ENCODE results near the gene CPAMD8.
"Not testable (repeated sequence)": the region's sequence is repeated elsewhere in the genome, so short reads cannot be mapped to it uniquely, and the experiment has no call there.

The CPAMD8 gene

DNA sequence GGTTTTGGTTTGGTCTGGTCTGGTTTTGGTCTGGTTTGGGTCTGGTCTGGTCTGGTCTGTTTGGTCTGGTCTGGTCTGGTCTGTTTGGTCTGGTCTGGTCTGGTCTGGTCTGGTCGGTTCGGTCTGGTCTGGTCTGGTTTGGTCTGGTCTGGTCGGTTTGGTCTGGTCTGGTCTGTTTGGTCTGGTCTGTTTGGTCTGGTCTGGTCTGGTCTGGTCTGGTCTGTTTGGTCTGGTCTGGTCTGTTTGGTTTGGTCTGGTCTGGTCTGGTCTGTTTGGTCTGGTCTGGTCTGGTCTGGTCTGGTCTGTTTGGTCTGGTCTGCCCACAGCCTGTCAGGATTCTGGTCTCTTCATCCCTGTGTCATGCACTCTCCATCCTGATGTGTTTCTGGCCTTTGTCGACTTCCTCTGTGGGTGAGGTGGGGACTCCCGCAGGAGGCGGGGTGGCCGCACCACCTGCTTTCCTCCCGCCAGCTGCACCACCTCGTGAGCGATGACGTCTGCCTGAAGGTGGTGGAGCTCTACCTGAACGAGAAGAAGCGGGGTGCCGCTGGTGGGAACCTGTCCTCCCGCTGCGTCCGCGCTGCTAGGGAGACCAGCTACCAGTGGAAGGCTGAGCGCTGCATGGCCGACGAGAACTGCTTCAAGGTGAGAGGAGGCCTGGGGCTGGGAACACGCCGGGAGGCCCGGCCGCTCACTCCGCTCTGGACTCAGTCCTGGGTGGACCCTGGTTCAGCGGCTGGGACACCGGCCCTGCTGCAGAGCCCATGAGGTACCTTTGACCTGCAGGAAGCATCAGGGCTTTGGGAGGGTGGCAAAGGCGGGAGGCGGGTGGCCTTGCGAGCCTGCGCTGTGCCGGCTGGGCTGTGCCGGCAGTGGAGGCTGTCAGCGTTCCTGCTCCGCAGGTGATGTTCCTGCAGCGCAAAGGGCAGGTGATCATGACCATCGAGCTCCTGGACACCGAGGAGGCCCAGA lies 150.7 kb downstream of the CPAMD8 start:
- TF ChIP-seq, protein P1, sequence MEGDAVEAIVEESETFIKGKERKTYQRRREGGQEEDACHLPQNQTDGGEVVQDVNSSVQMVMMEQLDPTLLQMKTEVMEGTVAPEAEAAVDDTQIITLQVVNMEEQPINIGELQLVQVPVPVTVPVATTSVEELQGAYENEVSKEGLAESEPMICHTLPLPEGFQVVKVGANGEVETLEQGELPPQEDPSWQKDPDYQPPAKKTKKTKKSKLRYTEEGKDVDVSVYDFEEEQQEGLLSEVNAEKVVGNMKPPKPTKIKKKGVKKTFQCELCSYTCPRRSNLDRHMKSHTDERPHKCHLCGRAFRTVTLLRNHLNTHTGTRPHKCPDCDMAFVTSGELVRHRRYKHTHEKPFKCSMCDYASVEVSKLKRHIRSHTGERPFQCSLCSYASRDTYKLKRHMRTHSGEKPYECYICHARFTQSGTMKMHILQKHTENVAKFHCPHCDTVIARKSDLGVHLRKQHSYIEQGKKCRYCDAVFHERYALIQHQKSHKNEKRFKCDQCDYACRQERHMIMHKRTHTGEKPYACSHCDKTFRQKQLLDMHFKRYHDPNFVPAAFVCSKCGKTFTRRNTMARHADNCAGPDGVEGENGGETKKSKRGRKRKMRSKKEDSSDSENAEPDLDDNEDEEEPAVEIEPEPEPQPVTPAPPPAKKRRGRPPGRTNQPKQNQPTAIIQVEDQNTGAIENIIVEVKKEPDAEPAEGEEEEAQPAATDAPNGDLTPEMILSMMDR (IDR thresholded peaks at IDR 0.05), result no peak
- no peaks in the 10 kb centered on the region for H3K27me3 Mint-ChIP-seq (ENCODE audit: low read depth, poor library complexity)
- no peak for DNase-seq
- peaks cover 8% of the 10 kb centered on the region for H3K4me1 Mint-ChIP-seq
- peak overlapping the region; percentile 100 for H3K27ac Mint-ChIP-seq
- H3K36me3 Mint-ChIP-seq (ENCODE audit: low read depth), result peaks cover 75% of the 10 kb centered on the region
- H3K4me3 Mint-ChIP-seq, result no peak overlapping the region
- peaks cover 4% of the 10 kb centered on the region for H3K9me3 Mint-ChIP-seq

DNA sequence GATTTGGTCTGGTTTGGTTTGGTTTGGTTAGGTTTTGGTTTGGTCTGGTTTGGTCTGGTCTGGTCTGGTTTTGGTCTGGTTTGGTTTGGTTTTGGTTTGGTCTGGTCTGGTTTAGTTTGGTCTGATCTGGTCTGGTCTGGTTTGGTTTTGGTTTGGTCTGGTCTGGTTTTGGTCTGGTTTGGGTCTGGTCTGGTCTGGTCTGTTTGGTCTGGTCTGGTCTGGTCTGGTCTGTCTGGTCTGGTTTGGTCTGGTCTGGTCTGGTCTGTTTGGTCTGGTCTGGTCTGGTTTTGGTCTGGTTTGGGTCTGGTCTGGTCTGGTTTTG lies 151.7 kb downstream of the CPAMD8 start:
- peak overlapping the region; percentile 100 for H3K27ac Mint-ChIP-seq
- H3K36me3 Mint-ChIP-seq (ENCODE audit: low read depth), result peaks cover 65% of the 10 kb centered on the region

DNA sequence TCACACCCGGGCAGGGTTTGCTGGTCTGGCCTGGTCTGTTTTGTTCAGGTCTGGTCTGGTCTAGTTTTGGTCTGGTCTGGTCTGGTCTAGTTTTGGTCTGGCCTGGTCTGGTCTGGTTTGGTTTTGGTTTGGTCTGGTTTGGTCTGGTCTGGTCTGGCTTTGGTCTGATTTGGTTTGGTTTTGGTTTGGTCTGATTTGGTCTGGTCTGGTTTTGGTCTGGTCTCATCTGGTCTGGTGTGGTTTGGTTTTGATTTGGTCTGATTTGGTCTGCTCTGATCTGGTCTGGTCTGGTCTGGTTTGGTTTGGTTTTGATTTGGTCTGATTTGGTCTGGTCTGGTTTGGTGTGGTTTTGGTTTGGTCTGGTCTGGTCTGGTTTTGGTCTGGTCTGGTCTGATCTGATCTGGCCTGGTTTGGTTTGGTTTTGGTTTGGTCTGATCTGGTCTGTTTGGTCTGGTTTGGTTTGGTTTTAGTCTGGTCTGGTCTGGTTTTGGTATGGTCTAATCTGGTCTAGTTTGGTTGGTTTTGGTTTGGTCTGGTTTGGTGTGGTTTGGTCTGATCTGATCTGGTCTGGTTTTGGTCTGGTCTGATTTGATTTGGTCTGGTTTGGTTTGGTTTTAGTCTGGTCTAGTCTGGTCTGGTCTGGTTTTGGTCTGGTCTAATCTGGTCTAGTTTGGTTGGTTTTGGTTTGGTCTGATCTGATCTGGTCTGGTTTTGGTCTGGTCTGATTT lies 152.2 kb downstream of the CPAMD8 start:
- H3K27ac Mint-ChIP-seq, result peak overlapping the region; percentile 100
- H3K9me3 Mint-ChIP-seq, result peaks cover 4% of the 10 kb centered on the region
- no peaks in the 10 kb centered on the region for H3K27me3 Mint-ChIP-seq (ENCODE audit: low read depth, poor library complexity)
- DNase-seq, result no peak
- TF ChIP-seq, protein P1 (IDR thresholded peaks at IDR 0.05), result no peak
- no peak overlapping the region for H3K4me3 Mint-ChIP-seq
- H3K4me1 Mint-ChIP-seq, result peaks cover 8% of the 10 kb centered on the region
- H3K36me3 Mint-ChIP-seq (ENCODE audit: low read depth), result peaks cover 62% of the 10 kb centered on the region

More for the DNA sequence above, 151.7 kb downstream of the CPAMD8 start:
- not testable (repeated sequence) for H3K27me3 Mint-ChIP-seq (ENCODE audit: low read depth, poor library complexity); H3K9me3 Mint-ChIP-seq; DNase-seq; H3K4me1 Mint-ChIP-seq; H3K4me3 Mint-ChIP-seq

DNA sequence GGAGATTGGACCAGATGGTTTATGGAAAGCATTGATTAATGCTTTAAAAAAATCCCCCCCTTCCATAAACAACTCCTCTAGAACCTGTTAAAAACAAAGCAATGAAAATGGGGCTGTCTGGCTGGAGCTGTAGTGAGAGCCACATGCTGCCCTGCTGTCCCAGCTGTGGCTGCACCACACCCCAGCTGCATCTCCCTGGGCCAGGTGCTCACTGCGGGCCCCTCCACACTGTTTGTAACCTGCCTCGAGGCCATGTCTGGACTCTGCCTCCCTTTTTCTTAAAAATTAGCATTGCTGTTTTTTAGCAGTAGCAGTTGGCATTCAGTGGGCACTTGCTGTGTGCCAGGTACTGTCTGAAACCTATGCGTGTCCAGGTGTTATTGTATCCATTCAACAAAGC lies 153.0 kb downstream of the CPAMD8 start:
- DNase-seq, result no peak
- Mint-ChIP-seq H3K4me1 (peaks cover 8% of the 10 kb centered on the region), H3K9me3 (peaks cover 4% of the 10 kb centered on the region), H3K27me3 (ENCODE audit: low read depth, poor library complexity) (no peaks in the 10 kb centered on the region), H3K4me3 (no peak overlapping the region), H3K36me3 (ENCODE audit: low read depth) (peaks cover 58% of the 10 kb centered on the region), H3K27ac (peak overlapping the region; percentile 100)
- TF ChIP-seq, protein P1 (IDR thresholded peaks at IDR 0.05), result no peak

DNA sequence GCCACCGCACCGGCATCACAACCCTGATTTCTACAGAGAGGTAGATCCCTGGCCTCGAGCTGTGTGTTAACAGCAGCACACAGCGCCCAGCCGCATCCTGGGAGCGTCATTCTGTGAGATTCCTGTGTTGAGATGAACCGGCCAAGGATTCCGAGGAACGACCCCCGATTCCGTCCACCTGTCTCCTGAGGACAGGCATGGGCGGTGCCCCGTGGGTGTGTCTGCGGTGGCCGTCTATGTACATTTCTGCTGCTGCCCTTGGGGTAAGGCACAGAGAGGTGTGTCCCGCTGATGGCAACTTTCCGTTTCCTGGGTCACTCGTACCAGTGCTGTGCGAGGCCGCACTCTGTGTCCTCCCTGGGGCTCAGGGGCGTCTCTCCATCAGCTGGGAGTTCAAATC lies 153.9 kb downstream of the CPAMD8 start:
- no peak overlapping the region for H3K4me3 Mint-ChIP-seq
- peak overlapping the region; percentile 68 for H3K27ac Mint-ChIP-seq
- peaks cover 59% of the 10 kb centered on the region for H3K36me3 Mint-ChIP-seq (ENCODE audit: low read depth)
- TF ChIP-seq, protein P1 (IDR thresholded peaks at IDR 0.05), result no peak
- peaks cover 8% of the 10 kb centered on the region for H3K4me1 Mint-ChIP-seq
- H3K9me3 Mint-ChIP-seq, result peaks cover 4% of the 10 kb centered on the region
- no peak for DNase-seq
- H3K27me3 Mint-ChIP-seq (ENCODE audit: low read depth, poor library complexity), result no peaks in the 10 kb centered on the region

DNA sequence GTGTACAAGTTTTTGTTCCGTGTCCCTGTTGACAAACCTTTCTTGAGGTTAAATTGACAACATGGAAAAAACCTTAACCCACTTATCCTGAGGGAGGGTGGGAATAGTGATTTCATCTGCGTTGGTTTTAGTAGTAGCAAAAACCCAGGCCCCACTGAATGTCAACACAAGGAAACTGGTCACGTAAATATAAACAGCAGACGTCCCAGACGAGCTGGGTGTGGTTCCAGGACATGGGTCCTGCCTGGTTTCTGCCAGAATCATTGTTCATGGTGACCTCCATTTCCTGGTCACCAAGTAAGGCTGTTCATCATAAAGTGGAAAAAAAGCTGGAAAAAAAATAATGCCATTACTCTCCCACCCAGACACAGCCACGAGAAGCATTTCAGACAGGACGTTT lies 154.7 kb downstream of the CPAMD8 start:
- TF ChIP-seq, protein P1 (IDR thresholded peaks at IDR 0.05), result no peak
- Mint-ChIP-seq H3K9me3 (peaks cover 4% of the 10 kb centered on the region), H3K27me3 (ENCODE audit: low read depth, poor library complexity) (no peaks in the 10 kb centered on the region), H3K36me3 (ENCODE audit: low read depth) (peaks cover 52% of the 10 kb centered on the region), H3K4me3 (no peak overlapping the region), H3K4me1 (peaks cover 8% of the 10 kb centered on the region), H3K27ac (no peak overlapping the region)
- no peak for DNase-seq
